Measurements from ENCODE around the gene OCIAD2. TPM values are rescaled to one million over a fixed set of nuclear protein-coding genes. Genes with fewer than 3 reads are reported as not detected.

Gene OCIAD2
- total and polyA plus RNA-seq, 2 of the 4 experiments (the other 2 are of a cell fraction): 16.5 to 21.4 TPM

GRCh38 chr4:48841045-48841827, 65.3 kb downstream of the OCIAD2 start:
- Histone ChIP-seq H3K56ac (ENCODE audit: extremely low read depth, insufficient read depth, low read length) (no peak overlapping the region), H3K79me1 (ENCODE audit: low read depth in 1 of 2, low read length in 2 of 2) (peaks cover 12 to 40% of the 10 kb centered on the region in 2 experiments), H3K14ac (replicated peaks; ENCODE audit: low read depth, low read length) (no peak overlapping the region), H3K23ac (ENCODE audit: low read depth, low read length) (no peak overlapping the region), H3K9ac (ENCODE audit: low read depth, low read length) (no peak overlapping the region), H4K20me1 (ENCODE audit: insufficient read depth, low read length) (no peaks in the 10 kb centered on the region), H2BK20ac (ENCODE audit: low read depth, low read length) (no peak overlapping the region), H4K5ac (ENCODE audit: low read depth, low read length) (no peak overlapping the region), H3K9me1 (ENCODE audit: insufficient read depth, low read length) (no peaks in the 10 kb centered on the region), H3K36me3 (ENCODE audit: control insufficient read depth, insufficient read depth, low read length) (peaks cover 21% of the 10 kb centered on the region), H2BK15ac (ENCODE audit: low read depth, low read length) (no peak overlapping the region), H3K4me3 (ENCODE audit: insufficient read depth, low read depth, low read length) (no peak overlapping the region), H3K4me1 (ENCODE audit: control insufficient read depth, insufficient read depth, low read length) (no peaks in the 10 kb centered on the region), H4K91ac (ENCODE audit: insufficient read depth, low read depth, low read length) (no peak overlapping the region), H3K4me2 (ENCODE audit: low read depth, low read length) (no peak overlapping the region), H4K8ac (ENCODE audit: low read depth in 2 of 2, low read length in 2 of 2) (no peak overlapping the region), H3K27ac (ENCODE audit: insufficient read depth, low read length) (no peak overlapping the region), H2AK5ac (ENCODE audit: low read depth, low read length) (no peak overlapping the region), H2BK120ac (ENCODE audit: low read depth, low read length) (no peak overlapping the region), H3K18ac (ENCODE audit: low read depth, low read length) (no peak overlapping the region), H2AFZ (replicated peaks; ENCODE audit: low read length, poor library complexity) (no peak overlapping the region), H3K9me3 (ENCODE audit: control insufficient read depth, insufficient read depth, low read length) (no peaks in the 10 kb centered on the region), H3K4ac (ENCODE audit: low read depth, low read length) (no peak overlapping the region), H3K27me3 (ENCODE audit: control insufficient read depth, insufficient read depth, low read length) (no peaks in the 10 kb centered on the region), H2BK5ac (ENCODE audit: low read depth, low read length, poor library complexity, severe bottlenecking) (no peak overlapping the region), H2AK9ac (replicated peaks; ENCODE audit: low read depth, low read length, poor library complexity) (no peak overlapping the region)
- DNase-seq: no peak
- dilution Hi-C loops (cut with HindIII; ENCODE audit: low sequenced_read_pairs, unreplicated experiment): no loop called here
- no CpG with 5 or more reads among the region's 9 CpGs for WGBS, 2 experiments (ENCODE audit: extremely low coverage in 2 of 2, insufficient read length in 1 of 2)
- POLR2A ChIA-PET (ENCODE audit: unreplicated experiment): no interaction called here
- TF ChIP-seq, protein P1, sequence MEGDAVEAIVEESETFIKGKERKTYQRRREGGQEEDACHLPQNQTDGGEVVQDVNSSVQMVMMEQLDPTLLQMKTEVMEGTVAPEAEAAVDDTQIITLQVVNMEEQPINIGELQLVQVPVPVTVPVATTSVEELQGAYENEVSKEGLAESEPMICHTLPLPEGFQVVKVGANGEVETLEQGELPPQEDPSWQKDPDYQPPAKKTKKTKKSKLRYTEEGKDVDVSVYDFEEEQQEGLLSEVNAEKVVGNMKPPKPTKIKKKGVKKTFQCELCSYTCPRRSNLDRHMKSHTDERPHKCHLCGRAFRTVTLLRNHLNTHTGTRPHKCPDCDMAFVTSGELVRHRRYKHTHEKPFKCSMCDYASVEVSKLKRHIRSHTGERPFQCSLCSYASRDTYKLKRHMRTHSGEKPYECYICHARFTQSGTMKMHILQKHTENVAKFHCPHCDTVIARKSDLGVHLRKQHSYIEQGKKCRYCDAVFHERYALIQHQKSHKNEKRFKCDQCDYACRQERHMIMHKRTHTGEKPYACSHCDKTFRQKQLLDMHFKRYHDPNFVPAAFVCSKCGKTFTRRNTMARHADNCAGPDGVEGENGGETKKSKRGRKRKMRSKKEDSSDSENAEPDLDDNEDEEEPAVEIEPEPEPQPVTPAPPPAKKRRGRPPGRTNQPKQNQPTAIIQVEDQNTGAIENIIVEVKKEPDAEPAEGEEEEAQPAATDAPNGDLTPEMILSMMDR (conservative IDR thresholded peaks at IDR 0.05; ENCODE audit: low read depth, low read length): no peak
- no peak for TF ChIP-seq BHLHE40 (IDR thresholded peaks at IDR 0.05; ENCODE audit: low read depth, low read length)
- no peak for TF ChIP-seq MAFK (IDR thresholded peaks at IDR 0.05; ENCODE audit: low read depth, low read length)
- TF ChIP-seq RFX5 (IDR thresholded peaks at IDR 0.05; ENCODE audit: low read depth, low read length): no peak
- no peak for TF ChIP-seq MXI1 (IDR thresholded peaks at IDR 0.05; ENCODE audit: borderline replicate concordance, low read depth, low read length)
- no peak for TF ChIP-seq ELK1 (IDR thresholded peaks at IDR 0.05; ENCODE audit: borderline replicate concordance, low read depth, low read length)
- no peak for TF ChIP-seq POLR2A (IDR thresholded peaks at IDR 0.05; ENCODE audit: low read depth, low read length)
- no peak for TF ChIP-seq FOS (IDR thresholded peaks at IDR 0.05; ENCODE audit: low read depth, low read length)
- no peak for TF ChIP-seq CEBPB (IDR thresholded peaks at IDR 0.05; ENCODE audit: low read depth, low read length)
- no peak for TF ChIP-seq RAD21 (IDR thresholded peaks at IDR 0.05; ENCODE audit: low read length)
- TF ChIP-seq NFE2L2 (IDR thresholded peaks at IDR 0.05; ENCODE audit: low read depth, low read length): no peak
- CTCF ChIA-PET: no interaction called here
- in situ Hi-C loops (cut with MboI; ENCODE audit: low sequenced_read_pairs): loop anchor here (25.0 kb wide), 2 partner anchors 104 to 254 kb away; no protein-coding TSS in a partner anchor
- ATAC-seq (ENCODE audit: low read depth): no peak
- BruUV-seq (replicated peaks): no TSS peak
- intact Hi-C loops (cut with micrococcal nuclease): no loop called here
